IPS-NIHi11 (cell line): ENCODE data around the gene MRPL49.
"Not testable (repeated sequence)": the region's sequence is repeated elsewhere in the genome, so short reads cannot be mapped to it uniquely, and the experiment has no call there.

Experiments
- DNase-seq: peaks from one replicate; pipeline ENCODE4 v3.0.0; 2012; ENCODE audit warnings: mixed read lengths, low spot score

MRPL49 gene

GRCh38 chr11:65165410-65166317 lies 43.5 kb downstream of the MRPL49 start:
- DNase-seq = no peak

- DNase-seq = no peak
Observed at GRCh38 chr11:65166893-65167292, 44.8 kb downstream of the MRPL49 start.

DNA sequence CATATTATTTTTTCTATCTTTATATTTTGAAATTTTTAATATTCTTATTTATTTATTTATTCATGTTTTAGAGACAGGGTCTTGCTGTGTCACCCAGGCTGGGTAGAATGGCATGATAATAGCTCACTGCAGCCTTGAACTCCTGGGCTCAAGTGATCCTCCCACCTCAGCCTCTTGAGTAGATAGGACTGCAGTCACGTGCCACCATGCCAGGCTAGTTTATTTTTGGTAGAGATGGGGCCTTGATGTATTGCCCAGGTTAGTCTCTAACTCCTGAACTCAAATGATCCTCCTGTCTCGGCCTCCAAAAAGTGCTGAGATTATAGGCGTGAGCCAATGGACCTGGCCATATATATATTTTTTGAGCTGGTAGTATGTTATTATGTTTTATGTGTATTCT lies 45.5 kb downstream of the MRPL49 start:
- no peak for DNase-seq

DNA sequence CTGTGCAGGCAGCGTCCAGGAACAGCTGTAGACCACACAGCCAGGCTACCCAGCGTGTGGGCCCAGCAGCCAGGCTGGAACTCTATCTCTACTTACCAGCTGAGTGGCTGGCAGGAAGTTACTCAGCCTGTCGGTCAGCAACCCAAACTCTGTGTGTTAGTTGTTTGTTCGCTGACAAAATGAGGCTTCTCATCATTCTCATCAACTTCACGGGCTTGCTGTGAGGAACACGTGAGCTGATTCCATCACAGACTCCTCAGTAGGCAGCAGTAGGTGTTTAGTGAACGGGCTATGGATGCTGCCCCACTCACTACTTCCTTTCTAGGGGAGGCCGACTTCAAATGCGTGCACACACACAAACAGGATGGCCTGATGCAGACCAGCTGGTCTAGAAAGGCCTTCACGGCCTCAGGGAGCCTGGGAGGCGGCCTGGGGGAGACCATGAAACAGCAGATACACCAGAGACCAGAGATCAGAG lies 47.1 kb downstream of the MRPL49 start:
- no peak for DNase-seq

GRCh38 chr11:65170058-65170534 lies 48.0 kb downstream of the MRPL49 start, which contains the start of gene SPDYC:
TSS of gene SPDYC (plus strand) at chr11:65170233. CDS start at chr11:65171358, 1,125 bp downstream.
- DNase-seq = peak; percentile 77

GRCh38 chr11:65172600-65172999 lies 50.5 kb downstream of the MRPL49 start:
- DNase-seq = no peak

GRCh38 chr11:65174571-65175010 lies 52.5 kb downstream of the MRPL49 start:
- not testable (repeated sequence) for DNase-seq
